Caco-2 (cell line): Measurements from ENCODE around the gene GRK1. TPM values are rescaled to one million over a fixed set of nuclear protein-coding genes. Genes with fewer than 3 reads are reported as not detected.

Experiments
- BruUV-seq: library from RNA; stranded (reverse); fragments of 400-500 nt; replicated peaks from 2 replicates; lab custom pipeline; 2021; lab: Mats Ljungman, UMichigan
- CTCF ChIA-PET: fragments of 300-600 bp; sonication (Branson Sonifier 250); formaldehyde crosslinking; loops from one replicate; lab custom pipeline; 2022; ENCODE audit warnings: antibody characterized with exemption; lab: Charles Lee
- POLR2A ChIA-PET: fragments of 300-600 bp; sonication (Branson Sonifier 250); formaldehyde crosslinking; loops from one replicate; lab custom pipeline; 2022; ENCODE audit warnings: antibody characterized with exemption; lab: Charles Lee
- DNase-seq, 2 experiments: peaks; one replicate each; pipeline versions ENCODE4 v3.0.0 to v3.0.0-alpha.2; 2020 to 2022
- H3K27me3 ChIP-seq: replicated peaks from 2 replicates; pipeline ENCODE4 v1.6.0; 2011; ENCODE audit warnings: low read length; ENCODE audit not compliant: control insufficient read depth, insufficient read depth
- H3K36me3 ChIP-seq: 2 replicates; pipeline ENCODE4 v1.5.1; 2011; ENCODE audit warnings: low read length; ENCODE audit not compliant: control insufficient read depth, insufficient read depth
- H3K4me1 ChIP-seq: fragments of 250-450 bp; sonication (Bioruptor Pico); 2 replicates; pipeline ENCODE4 v1.5.1; 2020; ENCODE audit warnings: mild to moderate bottlenecking
- H3K4me3 ChIP-seq: 2 replicates; pipeline ENCODE4 v1.5.1; 2011; ENCODE audit warnings: low read depth, mild to moderate bottlenecking, control low read depth, low read length
- H3K9me3 ChIP-seq: fragments of 250-450 bp; sonication (Bioruptor Pico); 2 replicates; pipeline ENCODE4 v1.5.1; 2020; ENCODE audit warnings: mild to moderate bottlenecking, moderate library complexity
- H3K27ac Mint-ChIP-seq: one replicate; pipeline ENCODE4 v1.8.0; 2022; ENCODE audit warnings: mixed read lengths; ENCODE audit not compliant: unreplicated experiment
- H3K27me3 Mint-ChIP-seq: one replicate; pipeline ENCODE4 v1.8.0; 2022; ENCODE audit warnings: mixed read lengths; ENCODE audit not compliant: insufficient read depth, unreplicated experiment
- H3K36me3 Mint-ChIP-seq: one replicate; pipeline ENCODE4 v1.8.0; 2022; ENCODE audit warnings: mild to moderate bottlenecking, mixed read lengths; ENCODE audit not compliant: insufficient read depth, unreplicated experiment
- H3K4me1 Mint-ChIP-seq: one replicate; pipeline ENCODE4 v1.8.0; 2022; ENCODE audit warnings: low read depth, mixed read lengths; ENCODE audit not compliant: unreplicated experiment
- H3K4me3 Mint-ChIP-seq: one replicate; pipeline ENCODE4 v1.8.0; 2022; ENCODE audit warnings: mild to moderate bottlenecking, moderate library complexity, mixed read lengths; ENCODE audit not compliant: unreplicated experiment
- H3K9me3 Mint-ChIP-seq: one replicate; pipeline ENCODE4 v1.8.0; 2022; ENCODE audit warnings: mixed read lengths; ENCODE audit not compliant: unreplicated experiment
- intact Hi-C: fragments of 100-400 bp; cut with micrococcal nuclease; formaldehyde crosslinking; loops from one replicate; pipeline ENCODE4 v1.10.0; 2022; ENCODE audit not compliant: unreplicated experiment
- total RNA-seq: library from RNA; stranded (reverse); gene quantifications from 2 replicates; pipeline ENCODE4 v1.2.3, GENCODE V29; 2022
- TF ChIP-seq, protein P1 (sequence below), 2 experiments: fragments of 200-600 bp in 1 of 2; IDR thresholded peaks; 1 replicate in 1 of 2; 2 replicates in 1 of 2; pipeline versions ENCODE4 v1.5.1 to v1.8.0; 2011 to 2022; ENCODE audit warnings: antibody characterized with exemption in 1 of 2, control low read depth in 1 of 2, inconsistent platforms in 1 of 2, low read depth in 1 of 2, low read length in 1 of 2, mild to moderate bottlenecking in 1 of 2, moderate library complexity in 1 of 2; ENCODE audit not compliant: insufficient read depth in 1 of 2, severe bottlenecking in 1 of 2, unreplicated experiment in 1 of 2

GRK1 gene
- total RNA-seq, 1 experiment from 2014 or later = not detected

DNA sequence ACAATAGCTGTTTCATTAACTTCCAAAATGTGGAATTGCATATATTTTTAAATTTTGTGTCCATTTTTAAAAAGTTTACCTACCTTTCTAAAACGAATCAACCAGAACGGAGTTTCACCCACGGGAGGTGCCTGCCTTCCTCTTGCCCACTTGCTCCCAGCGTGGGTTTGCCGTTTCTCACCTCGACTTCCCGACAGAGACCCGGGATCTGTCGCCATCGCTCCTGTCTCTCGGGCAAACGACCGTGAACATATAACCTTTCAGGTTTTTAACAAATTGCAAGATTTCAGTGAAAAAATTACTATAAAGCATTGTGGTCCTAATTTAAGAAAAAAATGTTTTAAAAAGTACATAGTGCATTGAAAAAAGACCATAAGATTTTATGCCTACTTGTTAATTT is 96.2 kb downstream of the GRK1 start:
- Mint-ChIP-seq H3K4me1 (peaks cover 13% of the 10 kb centered on the region), H3K27me3 (peaks cover 23% of the 10 kb centered on the region), H3K36me3 (peaks cover 4% of the 10 kb centered on the region), H3K4me3 (no peak overlapping the region), H3K9me3 (no peaks in the 10 kb centered on the region), H3K27ac (no peak overlapping the region)
- Histone ChIP-seq H3K4me3 (no peak overlapping the region), H3K4me1 (0 out of 2 replicates have a peak, but pooled peaks cover 4% of the 10 kb centered on the region), H3K9me3 (no peaks in the 10 kb centered on the region), H3K36me3 (peaks cover 1% of the 10 kb centered on the region; the same call in 1 of the 2 replicates), H3K27me3 (no peaks in the 10 kb centered on the region; the same call in 1 of the 2 replicates)
- DNase-seq = no peak
- CTCF ChIA-PET = no interaction called here
- BruUV-seq = no TSS peak
- intact Hi-C loops = no loop called here
- POLR2A ChIA-PET = no interaction called here
- TF ChIP-seq, protein P1, sequence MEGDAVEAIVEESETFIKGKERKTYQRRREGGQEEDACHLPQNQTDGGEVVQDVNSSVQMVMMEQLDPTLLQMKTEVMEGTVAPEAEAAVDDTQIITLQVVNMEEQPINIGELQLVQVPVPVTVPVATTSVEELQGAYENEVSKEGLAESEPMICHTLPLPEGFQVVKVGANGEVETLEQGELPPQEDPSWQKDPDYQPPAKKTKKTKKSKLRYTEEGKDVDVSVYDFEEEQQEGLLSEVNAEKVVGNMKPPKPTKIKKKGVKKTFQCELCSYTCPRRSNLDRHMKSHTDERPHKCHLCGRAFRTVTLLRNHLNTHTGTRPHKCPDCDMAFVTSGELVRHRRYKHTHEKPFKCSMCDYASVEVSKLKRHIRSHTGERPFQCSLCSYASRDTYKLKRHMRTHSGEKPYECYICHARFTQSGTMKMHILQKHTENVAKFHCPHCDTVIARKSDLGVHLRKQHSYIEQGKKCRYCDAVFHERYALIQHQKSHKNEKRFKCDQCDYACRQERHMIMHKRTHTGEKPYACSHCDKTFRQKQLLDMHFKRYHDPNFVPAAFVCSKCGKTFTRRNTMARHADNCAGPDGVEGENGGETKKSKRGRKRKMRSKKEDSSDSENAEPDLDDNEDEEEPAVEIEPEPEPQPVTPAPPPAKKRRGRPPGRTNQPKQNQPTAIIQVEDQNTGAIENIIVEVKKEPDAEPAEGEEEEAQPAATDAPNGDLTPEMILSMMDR (IDR thresholded peaks at IDR 0.05; ENCODE audit: insufficient read depth in 1 of 2, low read depth in 1 of 2, low read length in 1 of 2, severe bottlenecking in 1 of 2, unreplicated experiment in 1 of 2) = no peak

DNA sequence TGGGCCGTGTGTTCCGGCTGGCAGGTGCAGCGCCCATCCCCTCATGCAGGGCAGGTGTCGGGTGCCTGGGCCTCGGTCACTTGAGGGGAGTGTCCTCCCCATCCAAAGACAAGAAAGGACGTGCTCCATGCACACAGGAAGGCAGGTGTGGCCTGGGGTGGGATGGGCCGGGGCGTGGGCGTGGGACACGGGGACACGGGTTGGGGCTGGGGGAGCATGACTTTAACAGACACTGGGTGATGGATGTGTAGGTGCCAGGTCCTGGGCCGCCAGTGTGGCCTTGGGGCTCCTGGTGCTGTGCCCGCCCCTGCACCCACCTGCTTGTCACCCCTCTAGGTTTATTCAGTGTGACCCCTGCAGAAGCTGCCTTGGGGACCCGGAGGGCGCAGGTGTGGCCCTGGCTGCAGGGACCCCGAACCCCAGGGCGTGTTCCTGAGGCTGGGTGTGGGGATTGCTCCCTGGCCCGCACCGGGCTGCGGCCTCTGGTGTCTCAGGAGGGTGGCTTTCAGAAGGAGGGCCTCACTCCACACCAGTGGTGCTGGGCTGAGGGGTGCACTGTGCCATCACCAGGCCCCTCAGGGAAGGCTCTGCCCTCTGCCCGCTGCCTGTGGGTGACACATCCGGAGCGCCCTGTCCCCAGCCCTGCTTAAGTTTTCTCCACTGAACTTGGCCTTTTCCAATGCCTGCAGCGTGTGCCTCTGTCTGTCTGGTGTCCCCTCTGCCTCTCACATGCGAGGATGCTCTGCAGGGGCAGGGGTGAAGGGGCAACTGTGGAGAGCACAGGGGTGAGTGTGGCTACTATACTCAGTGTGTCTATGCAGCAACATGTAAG is 97.2 kb downstream of the GRK1 start:
- BruUV-seq = no TSS peak
- no peaks in the 10 kb centered on the region for H3K9me3 ChIP-seq
- H3K4me3 ChIP-seq = no peak overlapping the region
- intact Hi-C loops = no loop called here
- ChIA-PET CTCF (no interaction called here), POLR2A (no interaction called here)
- H3K27me3 Mint-ChIP-seq = peaks cover 23% of the 10 kb centered on the region
- no peak overlapping the region for H3K27ac Mint-ChIP-seq
- peaks cover 3% of the 10 kb centered on the region for H3K36me3 Mint-ChIP-seq
- no peaks in the 10 kb centered on the region for H3K9me3 Mint-ChIP-seq
- peaks cover 12% of the 10 kb centered on the region for H3K4me1 Mint-ChIP-seq
- H3K27me3 ChIP-seq = no peaks in the 10 kb centered on the region; the same call in 1 of the 2 replicates
- peaks cover 1% of the 10 kb centered on the region; the same call in 1 of the 2 replicates for H3K36me3 ChIP-seq
- H3K4me3 Mint-ChIP-seq = no peak overlapping the region
- H3K4me1 ChIP-seq = 0 out of 2 replicates have a peak, but pooled peaks cover 4% of the 10 kb centered on the region
- no peak for DNase-seq
- TF ChIP-seq, protein P1 (IDR thresholded peaks at IDR 0.05; ENCODE audit: insufficient read depth in 1 of 2, low read depth in 1 of 2, low read length in 1 of 2, severe bottlenecking in 1 of 2, unreplicated experiment in 1 of 2) = no peak

DNA sequence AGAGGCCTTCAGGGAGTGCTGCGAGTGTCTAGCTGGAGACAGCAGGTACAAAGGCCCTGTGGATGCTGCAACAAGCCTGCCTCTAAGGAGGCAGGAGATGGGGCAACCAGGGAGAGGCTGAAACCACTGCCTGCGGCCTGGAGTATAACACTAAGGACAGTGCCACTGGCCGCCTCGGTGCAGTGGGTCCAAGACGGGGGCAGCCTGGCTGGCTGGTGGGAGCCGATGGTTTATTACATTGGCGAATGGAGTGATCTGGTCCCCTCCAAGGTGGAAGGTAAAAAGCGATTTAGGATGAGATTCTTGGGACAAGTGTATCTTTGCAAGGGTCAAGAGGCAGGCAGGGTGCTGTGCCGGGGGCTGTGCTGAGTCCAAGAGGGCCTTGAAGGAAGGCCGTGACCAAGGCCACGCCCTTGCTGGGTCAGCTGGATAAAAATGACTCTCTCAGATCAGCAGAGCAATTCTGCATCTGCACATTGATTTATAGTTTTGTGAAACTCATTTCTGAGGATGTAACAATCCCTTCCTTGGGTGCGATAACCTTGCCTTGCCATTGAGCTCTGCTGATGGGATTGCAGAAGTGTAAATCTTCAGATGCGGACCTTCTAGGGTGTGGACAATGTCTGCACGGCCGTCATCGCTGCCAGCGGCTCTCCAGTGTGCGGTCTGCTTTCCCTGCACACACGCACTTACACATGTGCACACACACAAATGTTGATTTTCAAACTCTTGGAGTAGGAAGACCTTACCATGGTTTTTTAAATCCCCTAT is 98.0 kb downstream of the GRK1 start:
- Mint-ChIP-seq H3K4me1 (peaks cover 5% of the 10 kb centered on the region), H3K27ac (no peak overlapping the region), H3K4me3 (no peak overlapping the region), H3K27me3 (peaks cover 17% of the 10 kb centered on the region), H3K9me3 (no peaks in the 10 kb centered on the region), H3K36me3 (no peaks in the 10 kb centered on the region)
- Histone ChIP-seq H3K9me3 (no peaks in the 10 kb centered on the region), H3K27me3 (no peaks in the 10 kb centered on the region; the same call in 1 of the 2 replicates), H3K36me3 (peaks cover 1% of the 10 kb centered on the region; the same call in 1 of the 2 replicates), H3K4me3 (no peak overlapping the region), H3K4me1 (no peaks in the 10 kb centered on the region)
- CTCF ChIA-PET = no interaction called here
- no peak for DNase-seq
- BruUV-seq = no TSS peak
- intact Hi-C loops = no loop called here
- TF ChIP-seq, protein P1 (IDR thresholded peaks at IDR 0.05; ENCODE audit: insufficient read depth in 1 of 2, low read depth in 1 of 2, low read length in 1 of 2, severe bottlenecking in 1 of 2, unreplicated experiment in 1 of 2) = no peak
- POLR2A ChIA-PET = no interaction called here
